ENCODE data around the gene NAV3.

- TF ChIP-seq, protein P1, sequence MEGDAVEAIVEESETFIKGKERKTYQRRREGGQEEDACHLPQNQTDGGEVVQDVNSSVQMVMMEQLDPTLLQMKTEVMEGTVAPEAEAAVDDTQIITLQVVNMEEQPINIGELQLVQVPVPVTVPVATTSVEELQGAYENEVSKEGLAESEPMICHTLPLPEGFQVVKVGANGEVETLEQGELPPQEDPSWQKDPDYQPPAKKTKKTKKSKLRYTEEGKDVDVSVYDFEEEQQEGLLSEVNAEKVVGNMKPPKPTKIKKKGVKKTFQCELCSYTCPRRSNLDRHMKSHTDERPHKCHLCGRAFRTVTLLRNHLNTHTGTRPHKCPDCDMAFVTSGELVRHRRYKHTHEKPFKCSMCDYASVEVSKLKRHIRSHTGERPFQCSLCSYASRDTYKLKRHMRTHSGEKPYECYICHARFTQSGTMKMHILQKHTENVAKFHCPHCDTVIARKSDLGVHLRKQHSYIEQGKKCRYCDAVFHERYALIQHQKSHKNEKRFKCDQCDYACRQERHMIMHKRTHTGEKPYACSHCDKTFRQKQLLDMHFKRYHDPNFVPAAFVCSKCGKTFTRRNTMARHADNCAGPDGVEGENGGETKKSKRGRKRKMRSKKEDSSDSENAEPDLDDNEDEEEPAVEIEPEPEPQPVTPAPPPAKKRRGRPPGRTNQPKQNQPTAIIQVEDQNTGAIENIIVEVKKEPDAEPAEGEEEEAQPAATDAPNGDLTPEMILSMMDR (IDR thresholded peaks at IDR 0.05; ENCODE audit: insufficient read depth, low read length), result no peak
- TF ChIP-seq, protein P2, sequence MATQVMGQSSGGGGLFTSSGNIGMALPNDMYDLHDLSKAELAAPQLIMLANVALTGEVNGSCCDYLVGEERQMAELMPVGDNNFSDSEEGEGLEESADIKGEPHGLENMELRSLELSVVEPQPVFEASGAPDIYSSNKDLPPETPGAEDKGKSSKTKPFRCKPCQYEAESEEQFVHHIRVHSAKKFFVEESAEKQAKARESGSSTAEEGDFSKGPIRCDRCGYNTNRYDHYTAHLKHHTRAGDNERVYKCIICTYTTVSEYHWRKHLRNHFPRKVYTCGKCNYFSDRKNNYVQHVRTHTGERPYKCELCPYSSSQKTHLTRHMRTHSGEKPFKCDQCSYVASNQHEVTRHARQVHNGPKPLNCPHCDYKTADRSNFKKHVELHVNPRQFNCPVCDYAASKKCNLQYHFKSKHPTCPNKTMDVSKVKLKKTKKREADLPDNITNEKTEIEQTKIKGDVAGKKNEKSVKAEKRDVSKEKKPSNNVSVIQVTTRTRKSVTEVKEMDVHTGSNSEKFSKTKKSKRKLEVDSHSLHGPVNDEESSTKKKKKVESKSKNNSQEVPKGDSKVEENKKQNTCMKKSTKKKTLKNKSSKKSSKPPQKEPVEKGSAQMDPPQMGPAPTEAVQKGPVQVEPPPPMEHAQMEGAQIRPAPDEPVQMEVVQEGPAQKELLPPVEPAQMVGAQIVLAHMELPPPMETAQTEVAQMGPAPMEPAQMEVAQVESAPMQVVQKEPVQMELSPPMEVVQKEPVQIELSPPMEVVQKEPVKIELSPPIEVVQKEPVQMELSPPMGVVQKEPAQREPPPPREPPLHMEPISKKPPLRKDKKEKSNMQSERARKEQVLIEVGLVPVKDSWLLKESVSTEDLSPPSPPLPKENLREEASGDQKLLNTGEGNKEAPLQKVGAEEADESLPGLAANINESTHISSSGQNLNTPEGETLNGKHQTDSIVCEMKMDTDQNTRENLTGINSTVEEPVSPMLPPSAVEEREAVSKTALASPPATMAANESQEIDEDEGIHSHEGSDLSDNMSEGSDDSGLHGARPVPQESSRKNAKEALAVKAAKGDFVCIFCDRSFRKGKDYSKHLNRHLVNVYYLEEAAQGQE (IDR thresholded peaks at IDR 0.05; ENCODE audit: insufficient replicate concordance, low read depth), result no peak
- TF ChIP-seq POLR2AphosphoS5 (IDR thresholded peaks at IDR 0.05; ENCODE audit: low read depth), result no peak
These were observed 167.6 kb downstream of the NAV3 start for GRCh38 chr12:77998236-77998786.

All from HL-60 (cell line).